GM18873 (cell line): ENCODE measurements around the gene AKAP13.

Experiments used
- ATAC-seq: cut with Tn5 transposase; IDR thresholded peaks from one replicate; pipeline ENCODE4 v1.9.1; 2021; ENCODE audit warnings: mild to moderate bottlenecking, moderate library complexity, moderate number of reproducible peaks; ENCODE audit not compliant: unreplicated experiment, low FRiP score

The AKAP13 gene

DNA sequence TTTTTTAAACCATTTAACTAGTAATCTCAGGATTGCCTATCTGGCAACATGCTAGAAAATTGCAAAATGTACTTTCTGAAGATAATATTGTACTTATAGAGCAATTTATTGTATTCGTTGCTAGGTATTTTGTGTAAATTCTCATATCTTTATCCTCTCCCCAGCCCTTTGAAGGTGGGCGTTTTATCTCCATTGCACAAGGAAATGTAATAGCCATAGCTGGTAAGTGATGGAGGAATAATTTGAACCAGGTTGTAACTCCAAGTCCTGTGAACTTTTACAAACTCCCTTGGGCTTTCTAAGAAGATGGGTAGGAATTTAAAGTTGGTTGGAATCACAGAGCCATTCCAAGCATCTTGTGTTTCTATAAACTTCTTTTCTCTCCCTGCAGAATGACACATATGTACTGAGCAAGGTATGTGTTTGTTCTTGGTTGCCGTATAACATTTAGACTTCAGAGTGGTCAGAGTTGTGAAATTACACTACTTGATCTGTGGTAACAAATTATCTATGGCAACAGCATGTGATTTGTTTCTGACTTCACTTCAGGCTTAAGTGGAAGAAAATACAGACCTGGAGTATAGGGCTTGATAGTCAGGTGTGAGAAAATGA lies 170.9 kb downstream of the AKAP13 start:
- ATAC-seq = no peak

DNA sequence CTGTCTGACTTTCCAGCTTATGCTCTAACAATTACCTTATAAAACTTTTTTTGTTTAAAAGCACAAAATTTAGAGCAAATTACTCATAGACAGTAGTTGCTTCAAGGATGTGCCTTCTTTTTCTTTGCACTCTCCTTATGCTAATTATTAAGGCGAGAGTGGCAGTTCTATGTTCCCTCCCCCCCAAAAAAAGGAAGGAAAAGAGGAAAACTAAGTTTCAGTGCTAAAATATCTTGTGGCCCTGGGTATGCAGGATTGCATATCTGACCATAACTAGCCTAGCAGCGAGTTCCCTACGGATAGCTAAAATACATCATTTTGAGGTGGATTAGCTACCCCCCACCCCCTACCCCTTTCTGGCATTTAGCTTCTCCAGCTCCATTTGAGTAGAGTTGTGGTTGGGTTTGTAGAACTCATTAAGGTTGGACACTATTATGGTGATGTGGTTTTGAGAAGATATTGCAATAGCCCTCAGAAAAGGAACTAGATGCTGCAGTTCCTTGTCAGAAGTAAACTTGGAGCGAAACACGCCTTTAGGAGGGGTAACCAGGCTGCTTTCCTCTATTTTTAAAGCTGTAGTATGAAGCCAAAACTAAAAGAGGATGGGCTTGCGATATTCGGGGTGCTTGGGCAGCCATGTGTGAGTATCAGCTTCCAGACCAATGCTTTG lies 174.6 kb downstream of the AKAP13 start:
- ATAC-seq = no peak

DNA sequence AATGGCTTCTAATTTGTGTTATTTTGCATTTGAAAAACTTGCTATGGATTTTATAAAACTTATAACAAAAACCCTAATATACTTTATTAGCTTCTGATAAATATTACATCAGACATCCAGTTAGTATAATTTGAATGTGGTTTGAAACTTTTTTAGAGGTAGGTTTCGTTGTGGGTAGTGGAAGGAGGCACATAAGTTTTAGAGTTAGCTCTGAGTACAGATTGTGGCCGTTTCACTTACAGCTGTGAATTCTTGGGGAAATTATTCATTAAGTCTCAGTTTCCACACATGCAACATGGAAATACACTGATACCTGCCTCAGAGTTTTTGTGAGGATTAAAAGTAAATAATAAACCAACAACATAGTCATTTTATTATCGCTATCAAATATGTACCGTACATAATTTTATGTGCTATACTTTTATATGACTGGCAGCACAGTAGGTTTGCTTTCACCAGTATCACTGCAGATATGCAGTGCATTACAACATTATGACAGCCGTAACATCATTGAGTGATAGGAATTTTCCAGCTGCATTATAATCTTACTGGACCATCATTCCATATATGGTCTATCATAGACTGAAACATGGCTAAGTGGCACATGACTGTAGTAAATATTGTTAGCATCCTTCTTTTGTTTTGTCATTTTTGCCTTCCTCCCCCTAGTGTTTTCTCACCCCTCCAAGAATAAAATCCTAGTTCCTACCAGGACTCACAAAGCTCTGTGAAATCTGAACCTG lies 175.6 kb downstream of the AKAP13 start:
- no peak for ATAC-seq

DNA sequence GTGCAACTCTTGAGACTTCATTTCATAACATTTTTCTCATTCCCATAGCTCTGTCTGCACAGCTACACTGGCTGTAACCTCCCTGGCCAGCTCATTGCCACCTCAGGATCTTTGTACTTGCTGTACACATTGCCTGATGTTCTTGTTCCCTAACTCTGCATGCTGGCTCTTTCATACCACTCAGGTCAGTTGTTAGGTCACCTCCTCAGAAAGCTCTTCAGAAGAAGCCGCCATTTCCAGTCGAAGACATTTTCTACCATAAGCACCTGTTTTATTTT lies 176.2 kb downstream of the AKAP13 start:
- ATAC-seq = no peak

DNA sequence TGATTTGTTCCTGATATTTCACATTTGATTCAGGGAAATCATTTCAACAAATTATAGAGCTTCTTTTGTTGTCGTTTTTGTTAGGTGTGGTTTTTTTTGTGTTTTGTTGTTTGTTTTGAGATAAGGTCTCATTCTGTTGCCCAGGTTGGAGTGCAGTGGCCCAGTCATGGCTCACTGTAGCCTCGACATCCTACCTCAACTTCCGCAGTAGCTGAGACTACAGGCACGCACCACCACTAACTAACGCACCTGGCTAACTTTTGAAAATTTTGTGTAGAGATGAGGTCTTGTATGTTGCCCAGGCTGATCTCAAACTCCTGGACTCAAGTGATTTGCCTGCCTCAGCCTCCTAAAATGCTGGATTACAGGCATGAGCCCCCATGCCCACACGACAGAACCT lies 177.0 kb downstream of the AKAP13 start:
- no peak for ATAC-seq

DNA sequence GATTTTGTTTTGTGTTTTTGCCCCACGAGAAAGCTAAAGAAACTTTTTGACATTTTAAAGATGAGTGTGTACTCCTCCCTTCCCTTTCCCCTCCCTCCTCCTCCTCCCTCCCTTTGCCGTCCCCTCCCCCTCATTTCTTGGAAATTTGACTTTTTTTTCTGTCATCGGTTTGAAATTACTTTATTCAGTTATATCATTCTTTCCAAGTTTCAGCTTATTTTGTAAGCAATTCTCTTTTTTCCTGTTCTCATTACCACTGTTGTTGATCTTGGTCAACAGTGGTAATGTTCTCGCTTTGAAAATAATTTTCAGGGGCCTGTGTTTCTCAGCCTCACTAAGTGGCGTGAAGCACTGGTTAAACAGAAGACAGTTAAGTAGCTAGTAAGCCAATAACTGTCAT lies 178.4 kb downstream of the AKAP13 start:
- ATAC-seq = no peak

DNA sequence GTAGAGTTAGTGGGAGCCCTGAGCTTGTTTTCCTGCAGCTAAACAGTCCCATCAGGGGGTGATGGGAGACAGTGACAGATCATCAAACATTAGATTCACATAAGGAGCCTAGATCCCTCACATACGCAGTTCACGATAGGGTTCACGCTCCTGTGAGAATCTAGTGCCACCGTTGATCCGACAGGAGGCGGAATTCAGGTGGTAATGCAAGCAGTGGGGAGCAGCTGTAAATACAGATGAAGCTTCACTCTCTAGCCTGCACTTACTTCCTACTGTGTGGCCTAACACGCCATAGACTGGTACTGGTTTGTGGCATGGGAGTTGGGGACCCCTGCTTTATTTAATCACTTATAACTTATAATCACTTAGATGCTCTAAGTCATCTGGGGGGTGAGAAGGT lies 179.1 kb downstream of the AKAP13 start:
- no peak for ATAC-seq

DNA sequence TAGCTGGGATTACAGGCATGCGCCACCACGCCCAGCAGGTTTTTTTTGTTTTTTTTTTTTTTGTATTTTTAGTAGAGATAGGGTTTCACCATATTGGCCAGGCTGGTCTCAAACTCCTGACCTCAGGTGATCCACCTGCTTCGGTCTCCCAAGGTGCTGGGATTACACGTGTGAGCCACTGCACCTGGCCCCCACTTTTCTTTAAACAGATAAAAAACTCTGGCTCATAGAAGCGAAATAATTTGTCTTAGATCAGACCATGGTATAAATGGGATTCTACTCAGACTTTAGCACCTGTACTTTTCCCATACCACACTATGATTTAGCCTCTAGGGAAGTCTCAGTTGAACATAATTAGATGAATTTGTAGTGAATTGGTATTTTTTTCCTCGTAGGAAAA lies 182.4 kb downstream of the AKAP13 start:
- ATAC-seq = no peak

DNA sequence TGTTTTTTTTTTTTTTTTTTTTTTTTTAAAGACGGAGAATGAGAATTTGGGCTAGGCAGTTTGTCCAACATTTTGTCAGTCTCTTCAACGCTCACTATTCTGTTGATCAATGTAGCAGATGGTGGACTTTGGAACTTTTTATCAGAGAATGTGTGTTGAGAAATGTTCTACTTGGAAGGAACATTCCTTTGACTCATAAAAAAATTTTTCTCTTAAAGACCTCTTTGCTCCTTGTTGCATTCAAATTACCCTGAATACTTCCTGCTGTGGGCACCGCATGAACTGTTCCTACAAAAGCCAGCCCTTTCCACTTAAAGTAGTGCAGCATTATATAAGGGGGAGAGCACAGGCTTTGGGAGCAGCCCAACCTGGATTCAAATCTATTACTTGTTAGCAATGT lies 182.9 kb downstream of the AKAP13 start:
- ATAC-seq = no peak

DNA sequence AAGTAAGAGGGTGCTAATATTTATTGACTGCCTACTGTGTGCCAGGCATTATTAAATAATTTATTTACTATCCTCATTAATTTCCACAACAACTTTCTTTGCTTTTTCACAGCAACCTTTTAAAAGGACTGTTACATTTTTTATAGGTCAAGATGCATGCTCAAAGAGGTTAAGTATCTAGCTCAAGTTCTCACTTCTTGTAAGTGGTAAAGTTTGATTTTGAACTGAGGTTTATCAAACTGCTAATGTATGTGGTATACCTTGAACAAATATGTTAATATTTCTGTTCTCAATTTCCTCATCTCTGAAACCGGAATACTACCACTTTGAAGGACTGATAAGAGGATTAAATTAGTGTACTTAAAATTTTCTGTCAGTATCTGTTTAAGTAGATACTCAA lies 183.3 kb downstream of the AKAP13 start:
- ATAC-seq = no peak

DNA sequence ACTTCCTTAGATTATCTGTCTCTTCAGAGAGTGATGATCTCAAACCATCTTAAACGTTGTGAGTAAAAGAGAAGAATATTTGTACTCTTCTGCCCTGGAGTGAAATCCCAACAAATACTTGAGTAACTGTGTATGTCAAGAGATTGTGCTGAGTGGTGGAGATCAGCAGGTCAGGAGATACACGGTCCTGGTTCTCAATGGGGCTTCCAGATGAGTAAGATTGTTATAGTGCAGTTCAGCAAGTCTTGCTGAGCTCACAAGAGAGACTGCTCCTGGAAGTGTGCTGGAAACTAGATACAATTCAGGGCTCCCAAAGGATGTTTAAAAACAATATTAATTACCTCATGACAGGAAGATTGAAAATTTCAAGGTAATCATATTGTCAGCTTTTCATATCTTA lies 184.3 kb downstream of the AKAP13 start:
- no peak for ATAC-seq

DNA sequence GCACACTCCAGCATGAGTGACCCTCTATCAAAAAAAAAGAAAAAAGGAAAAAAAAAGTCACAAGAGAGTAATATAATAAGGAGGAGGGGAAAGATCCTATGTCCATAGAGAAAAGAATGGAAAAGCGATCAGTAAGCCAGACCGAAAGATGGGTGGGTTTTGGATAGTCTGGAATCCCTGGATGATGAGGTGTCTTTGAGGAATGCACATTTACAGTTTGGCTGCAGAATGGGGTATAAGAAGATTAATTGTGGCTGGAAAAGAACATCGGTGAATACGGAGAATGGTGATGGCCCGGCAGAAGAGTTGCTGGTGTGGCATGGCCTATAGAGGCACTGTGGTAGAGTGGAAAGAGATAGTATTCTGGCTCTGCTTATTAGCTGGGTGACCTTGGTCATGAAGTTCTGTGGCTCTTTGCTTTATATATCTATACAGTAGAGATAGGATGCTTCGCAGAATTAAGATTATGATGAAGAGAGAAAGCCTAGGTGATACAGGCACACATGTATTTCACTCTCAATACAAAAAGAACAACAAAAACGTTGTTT lies 187.9 kb downstream of the AKAP13 start:
- ATAC-seq = no peak

DNA sequence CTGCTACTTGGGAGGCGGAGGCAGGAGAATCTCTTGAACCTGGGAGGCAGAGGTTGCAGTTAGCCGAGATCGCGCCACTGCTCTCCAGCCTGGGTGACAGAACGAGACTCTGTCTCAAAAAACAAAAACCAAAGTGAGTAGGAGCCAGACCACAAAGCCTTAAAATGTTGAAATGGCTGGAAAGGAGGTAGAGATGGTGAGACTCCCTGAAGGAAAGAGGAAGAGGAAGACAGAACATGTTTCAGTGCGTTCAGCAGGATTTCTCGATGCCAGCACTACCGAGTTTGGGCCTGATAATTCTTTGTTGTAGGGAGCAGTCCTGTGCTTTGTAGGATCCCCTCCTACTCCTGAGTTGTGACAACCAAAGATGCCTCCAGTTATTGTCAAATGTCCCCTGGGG lies 189.9 kb downstream of the AKAP13 start:
- ATAC-seq = no peak

DNA sequence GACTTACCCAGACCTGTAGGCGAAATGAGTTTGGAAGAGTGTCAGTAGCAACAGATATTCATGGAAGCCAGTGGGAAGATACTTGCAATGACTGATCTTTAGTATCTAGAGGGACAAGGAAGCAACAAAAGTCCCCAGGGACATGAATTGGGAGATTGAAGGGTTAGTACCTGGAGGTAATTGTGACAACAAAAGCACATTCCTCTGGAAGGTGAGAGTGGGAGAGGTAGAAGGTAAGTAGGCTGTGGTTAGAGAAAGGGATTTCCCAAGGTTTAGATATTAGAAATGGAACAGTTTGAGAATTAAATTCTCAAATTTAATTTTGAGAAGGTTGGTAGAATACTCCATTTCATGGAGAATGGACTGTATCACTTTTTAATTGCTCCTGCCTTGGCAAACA lies 191.4 kb downstream of the AKAP13 start:
- no peak for ATAC-seq

DNA sequence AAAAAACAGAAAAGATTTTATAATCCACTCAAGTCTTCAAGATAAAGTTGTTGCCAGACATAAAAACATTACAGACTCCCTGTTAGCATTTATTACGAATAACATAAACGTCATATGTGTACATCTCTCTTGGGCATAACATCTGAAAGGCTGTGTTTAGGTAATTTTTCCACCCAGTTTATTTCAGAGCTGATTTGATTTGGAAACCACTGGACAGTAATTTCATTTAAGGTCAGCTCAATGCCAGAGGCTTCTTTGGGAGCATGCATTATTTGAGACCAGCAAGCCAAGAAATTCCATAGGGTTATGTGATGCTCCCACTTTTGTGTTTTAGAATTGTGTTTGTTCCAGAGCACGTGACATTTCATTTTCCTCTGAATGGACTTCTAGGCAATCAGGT lies 196.0 kb downstream of the AKAP13 start:
- ATAC-seq = no peak

DNA sequence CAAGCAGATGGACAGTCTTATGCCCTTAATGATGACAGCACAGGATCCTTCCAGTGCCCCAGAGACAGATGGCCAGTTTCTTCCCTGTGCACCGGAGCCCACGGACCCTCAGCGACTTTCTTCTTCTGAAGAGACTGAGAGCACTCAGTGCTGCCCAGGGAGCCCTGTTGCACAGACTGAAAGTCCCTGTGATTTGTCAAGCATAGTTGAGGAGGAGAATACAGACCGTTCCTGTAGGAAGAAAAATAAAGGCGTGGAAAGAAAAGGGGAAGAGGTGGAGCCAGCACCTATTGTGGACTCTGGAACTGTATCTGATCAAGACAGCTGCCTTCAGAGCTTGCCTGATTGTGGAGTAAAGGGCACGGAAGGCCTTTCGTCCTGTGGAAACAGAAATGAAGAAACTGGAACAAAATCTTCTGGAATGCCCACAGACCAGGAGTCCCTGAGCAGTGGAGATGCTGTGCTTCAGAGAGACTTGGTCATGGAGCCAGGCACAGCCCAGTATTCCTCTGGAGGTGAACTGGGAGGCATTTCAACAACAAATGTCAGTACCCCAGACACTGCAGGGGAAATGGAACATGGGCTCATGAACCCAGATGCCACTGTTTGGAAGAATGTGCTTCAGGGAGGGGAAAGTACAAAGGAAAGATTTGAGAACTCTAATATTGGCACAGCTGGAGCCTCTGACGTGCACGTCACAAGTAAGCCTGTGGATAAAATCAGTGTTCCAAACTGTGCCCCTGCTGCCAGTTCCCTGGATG lies 198.7 kb downstream of the AKAP13 start:
- no peak for ATAC-seq

DNA sequence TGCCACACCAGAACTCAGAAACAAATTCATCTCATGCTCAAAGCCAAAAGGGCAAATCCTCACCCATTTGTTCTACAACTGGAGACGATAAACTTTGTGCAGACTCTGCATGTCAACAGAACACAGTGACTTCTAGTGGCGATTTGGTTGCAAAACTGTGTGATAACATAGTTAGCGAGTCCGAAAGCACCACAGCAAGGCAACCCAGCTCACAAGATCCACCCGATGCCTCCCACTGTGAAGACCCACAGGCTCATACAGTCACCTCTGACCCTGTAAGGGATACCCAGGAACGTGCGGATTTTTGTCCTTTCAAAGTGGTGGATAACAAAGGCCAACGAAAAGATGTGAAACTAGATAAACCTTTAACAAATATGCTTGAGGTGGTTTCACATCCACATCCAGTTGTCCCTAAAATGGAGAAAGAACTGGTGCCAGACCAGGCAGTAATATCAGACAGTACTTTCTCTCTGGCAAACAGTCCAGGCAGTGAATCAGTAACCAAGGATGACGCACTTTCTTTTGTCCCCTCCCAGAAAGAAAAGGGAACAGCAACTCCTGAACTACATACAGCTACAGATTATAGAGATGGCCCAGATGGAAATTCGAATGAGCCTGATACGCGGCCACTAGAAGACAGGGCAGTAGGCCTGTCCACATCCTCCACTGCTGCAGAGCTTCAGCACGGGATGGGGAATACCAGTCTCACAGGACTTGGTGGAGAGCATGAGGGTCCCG lies 199.7 kb downstream of the AKAP13 start:
- peak; percentile 34 for ATAC-seq

DNA sequence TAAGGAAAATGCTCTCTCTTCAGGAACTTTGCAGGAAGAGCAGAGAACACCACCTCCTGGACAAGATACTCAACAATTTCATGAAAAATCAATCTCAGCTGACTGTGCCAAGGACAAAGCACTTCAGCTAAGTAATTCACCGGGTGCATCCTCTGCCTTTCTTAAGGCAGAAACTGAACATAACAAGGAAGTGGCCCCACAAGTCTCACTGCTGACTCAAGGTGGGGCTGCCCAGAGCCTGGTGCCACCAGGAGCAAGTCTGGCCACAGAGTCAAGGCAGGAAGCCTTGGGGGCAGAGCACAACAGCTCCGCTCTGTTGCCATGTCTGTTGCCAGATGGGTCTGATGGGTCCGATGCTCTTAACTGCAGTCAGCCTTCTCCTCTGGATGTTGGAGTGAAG lies 200.5 kb downstream of the AKAP13 start:
- no peak for ATAC-seq

DNA sequence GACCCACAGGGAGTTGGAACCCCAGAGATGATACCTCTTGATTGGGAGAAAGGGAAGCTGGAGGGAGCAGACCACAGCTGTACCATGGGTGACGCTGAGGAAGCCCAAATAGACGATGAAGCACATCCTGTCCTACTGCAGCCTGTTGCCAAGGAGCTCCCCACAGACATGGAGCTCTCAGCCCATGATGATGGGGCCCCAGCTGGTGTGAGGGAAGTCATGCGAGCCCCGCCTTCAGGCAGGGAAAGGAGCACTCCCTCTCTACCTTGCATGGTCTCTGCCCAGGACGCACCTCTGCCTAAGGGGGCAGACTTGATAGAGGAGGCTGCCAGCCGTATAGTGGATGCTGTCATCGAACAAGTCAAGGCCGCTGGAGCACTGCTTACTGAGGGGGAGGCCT lies 201.1 kb downstream of the AKAP13 start:
- no peak for ATAC-seq
